Stimulated activated CD8-positive, alpha-beta memory T cell treated with anti-CD3 and anti-CD28 coated beads, Interleukin-2, amount 100 ng/mL, for 48 hours (primary cell): ENCODE results near the gene HAND1.

Experiments
- DNase-seq, 2 donors: peaks; one replicate each; pipeline ENCODE4 v3.0.0-alpha.2; 2020; ENCODE audit warnings: low read depth in 2 of 2

HAND1 gene

DNA sequence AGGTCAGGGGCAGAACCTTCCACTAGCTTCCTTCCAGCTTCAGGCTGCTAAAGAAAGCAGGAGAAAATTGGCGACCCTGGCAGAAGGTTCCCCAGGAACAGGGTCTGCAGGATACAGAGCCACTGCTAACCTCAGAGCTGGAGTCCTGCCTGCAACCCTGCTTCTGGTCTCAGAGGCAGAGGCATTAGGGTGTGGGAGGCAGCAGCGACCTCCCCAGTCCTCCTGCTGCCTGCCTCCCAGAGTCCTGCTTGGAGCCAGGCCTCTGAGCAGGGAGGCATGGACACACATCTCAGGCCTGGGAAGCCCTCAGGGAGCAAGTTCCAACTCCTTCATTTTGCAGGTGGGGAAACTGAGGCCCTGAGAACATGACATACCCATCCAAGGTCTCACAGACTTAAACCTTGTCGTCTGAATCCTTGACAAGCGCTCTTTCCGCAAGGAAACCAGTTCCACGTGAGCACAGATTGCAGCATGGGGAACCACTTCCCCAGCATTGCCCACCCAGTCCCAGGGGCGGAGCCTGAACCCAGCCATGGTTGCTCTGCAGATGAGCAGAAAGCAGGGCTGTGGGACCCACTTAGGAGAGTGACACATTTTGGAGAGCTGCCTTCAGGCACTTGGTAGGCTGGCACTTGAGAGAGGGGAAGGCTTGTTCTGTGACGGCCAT lies 28.2 kb upstream of the HAND1 start:
- DNase-seq: no peak

DNA sequence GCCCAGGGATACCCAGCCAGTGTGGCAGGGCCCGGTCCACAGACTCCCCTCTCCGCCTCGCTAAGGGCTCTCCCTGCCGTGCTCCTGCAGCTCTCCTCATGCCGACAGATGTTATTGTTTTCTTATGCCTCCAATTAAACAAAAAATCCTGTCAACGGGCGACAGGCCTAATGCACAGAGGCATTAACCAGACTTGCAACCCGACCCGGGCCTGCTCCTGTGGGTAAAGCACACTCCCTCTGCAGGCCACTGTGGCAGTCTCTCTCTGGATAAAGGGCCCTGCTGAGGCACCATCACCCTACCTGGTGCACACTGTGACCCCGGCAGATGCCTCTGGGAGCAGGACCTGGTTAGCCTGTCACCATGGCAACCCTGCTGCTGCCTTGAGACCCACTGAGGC lies 27.5 kb upstream of the HAND1 start:
- DNase-seq: no peak

DNA sequence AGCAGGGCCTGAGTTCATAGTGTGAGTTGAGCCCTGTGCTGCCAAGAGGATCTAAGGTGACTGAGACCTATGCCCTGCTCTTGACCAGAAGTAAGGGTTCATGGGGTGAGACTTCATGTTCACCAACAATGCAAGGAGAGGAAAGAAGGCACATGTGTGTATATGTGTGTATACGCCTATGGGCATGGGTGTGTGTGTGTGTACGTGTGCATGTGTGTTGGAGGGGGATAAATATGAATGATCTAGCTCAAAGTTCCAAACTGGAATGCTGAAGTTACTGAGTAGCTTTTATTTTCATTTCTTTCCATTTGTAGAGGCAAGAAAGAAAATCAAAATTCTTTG lies 25.6 kb upstream of the HAND1 start:
- DNase-seq: no peak

DNA sequence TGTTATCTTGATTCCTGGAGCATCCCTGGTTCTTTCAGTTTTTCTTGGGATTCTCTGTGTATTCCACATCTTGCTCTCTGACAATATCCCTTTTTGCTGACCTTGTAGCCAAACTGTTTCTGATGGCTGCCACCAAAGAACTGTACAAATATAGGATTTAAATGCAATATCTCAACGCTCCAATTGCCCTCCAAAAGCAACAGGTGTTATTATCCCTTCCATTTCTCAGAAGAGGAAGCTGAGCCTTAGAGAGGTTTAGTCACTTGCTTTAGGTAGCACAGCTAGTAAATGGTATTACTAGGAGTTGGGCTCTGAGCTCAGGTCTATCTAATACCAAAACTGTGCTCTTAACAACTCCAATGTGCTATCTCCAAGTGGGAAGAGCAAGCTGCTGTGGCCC lies 24.2 kb upstream of the HAND1 start:
- DNase-seq: no peak

DNA sequence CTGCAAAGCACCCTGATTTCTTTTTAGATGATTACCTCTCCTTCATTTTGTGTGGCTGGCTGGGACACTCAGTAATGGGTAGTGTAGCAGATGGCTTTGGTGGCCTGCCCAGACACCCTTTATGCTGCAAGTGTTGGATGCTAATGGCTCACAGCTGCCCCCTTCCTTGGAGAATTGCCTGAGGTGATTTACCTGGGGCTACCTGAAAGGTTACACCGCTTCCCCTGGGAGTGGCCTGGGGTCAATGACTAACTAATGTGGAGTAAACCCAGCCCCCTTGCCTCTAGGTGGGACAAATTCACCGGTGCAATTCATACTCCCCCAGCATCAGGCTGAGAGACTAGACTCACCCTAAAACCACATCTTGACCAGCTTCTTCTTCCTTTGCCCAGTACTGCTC lies 23.5 kb upstream of the HAND1 start:
- DNase-seq: no peak

DNA sequence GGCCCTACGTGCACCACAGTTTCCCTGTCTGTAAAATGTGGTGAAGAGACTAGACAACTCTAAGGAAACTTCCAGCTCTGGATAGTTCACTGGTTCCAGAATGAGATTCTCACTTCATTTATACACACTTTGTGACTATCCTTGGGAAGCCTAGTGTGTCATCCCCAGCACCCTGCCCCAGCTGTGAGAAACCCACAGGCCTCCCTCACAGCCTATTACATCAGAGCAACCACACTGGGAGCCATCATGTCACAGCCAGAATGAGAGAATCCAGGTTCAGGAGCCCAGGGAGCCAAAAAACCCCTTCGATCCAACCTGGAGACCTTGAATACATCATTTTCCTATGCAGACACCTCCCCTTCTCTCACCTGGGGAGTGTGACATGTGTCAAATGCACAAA lies 21.0 kb upstream of the HAND1 start:
- no peak for DNase-seq

DNA sequence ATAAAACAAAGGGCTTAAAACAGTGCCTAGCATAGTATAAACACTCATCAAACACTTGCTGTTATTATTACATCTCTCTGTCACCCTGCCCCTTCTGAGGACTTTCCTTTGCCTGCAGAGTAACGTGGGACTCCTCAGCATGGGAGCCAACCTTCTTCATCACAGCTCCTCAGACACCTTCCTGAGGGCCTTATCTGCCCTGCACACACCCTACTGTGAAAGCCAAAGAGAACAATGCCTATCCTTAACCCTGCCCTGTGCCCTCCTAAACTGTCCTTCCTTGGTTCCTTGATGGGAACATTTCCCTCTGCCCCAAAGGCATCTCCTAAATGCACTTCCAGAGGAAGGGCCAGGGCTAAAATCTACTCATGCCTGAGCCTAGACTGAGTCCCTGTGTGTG lies 20.6 kb upstream of the HAND1 start:
- DNase-seq: no peak

DNA sequence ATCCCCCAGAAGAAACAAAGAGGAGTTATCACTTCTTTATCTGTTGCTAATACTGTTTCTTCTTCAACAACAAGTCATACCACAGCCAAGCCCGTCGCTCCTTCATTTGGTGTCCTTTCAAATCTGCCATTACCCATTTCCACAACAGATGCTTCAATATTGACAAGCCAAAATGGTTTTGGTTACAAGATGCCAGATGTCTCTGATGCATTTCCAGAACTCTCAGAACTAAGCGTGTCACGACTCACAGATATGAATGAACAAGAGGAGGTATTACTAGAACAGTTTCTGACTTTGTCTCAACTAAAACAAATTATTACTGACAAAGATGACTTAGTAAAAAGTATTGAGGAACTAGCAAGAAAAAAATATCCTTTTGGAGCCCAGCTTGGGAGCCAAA lies 16.0 kb upstream of the HAND1 start:
- DNase-seq: no peak

DNA sequence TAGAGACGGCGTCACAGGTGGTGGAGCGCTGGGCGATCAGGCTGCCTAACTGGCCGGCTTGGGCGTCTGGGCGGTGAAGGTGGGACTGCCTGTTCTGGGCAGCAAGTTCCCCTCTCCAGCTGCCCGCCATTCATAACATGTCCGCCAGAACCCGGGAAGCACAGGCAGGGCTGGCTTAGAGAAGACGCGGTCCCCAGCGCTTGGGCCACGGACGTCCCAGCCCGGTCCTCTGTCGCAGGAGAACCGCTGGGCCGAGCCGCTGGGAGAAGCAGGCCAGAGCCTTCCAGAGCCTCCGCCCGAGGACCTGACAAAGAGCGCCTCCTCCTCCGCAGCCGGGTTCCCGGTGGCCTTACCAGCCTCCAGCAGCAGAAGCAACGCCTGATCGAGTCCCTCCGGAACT lies 15.2 kb upstream of the HAND1 start:
- DNase-seq: no peak

DNA sequence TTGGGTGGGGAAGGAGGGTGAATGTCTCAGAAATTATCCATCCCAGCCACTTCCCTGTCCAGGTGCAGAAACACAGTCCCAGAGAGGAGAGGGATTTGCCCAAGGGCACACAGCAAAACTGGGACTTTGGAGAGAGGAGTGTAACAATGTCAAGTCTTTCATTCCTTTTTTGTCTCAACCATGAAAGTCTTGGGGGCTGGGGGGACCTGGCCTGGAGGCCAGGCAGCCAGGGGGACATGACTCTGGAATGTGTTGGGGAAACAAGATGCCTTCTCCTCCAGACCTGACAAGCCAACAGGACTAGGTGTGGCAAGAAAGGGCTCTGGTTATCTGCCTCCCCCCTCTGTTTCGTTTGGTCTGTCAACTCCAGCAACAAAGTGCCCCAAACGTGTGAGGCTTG lies 13.9 kb upstream of the HAND1 start:
- no peak for DNase-seq

DNA sequence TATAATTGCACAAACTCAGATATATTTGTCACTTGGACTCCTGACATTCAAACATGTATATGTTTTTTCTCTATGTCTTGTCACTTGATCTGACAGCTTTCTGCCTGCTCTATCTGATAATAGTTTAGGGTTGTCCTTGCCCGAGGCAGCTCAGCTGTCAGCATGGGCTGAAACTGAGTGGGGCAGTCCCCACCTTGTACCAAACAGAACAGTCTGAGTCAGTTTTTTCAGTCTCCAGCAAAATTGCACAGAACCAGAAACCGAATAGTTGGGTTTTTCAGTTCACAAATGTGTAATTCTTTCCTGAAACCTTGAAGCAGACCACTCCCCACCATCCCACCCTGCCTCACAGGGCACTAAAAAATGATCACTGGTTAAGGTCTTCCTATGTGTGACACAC lies 9.5 kb upstream of the HAND1 start:
- DNase-seq: peak; percentile 43 to 45

DNA sequence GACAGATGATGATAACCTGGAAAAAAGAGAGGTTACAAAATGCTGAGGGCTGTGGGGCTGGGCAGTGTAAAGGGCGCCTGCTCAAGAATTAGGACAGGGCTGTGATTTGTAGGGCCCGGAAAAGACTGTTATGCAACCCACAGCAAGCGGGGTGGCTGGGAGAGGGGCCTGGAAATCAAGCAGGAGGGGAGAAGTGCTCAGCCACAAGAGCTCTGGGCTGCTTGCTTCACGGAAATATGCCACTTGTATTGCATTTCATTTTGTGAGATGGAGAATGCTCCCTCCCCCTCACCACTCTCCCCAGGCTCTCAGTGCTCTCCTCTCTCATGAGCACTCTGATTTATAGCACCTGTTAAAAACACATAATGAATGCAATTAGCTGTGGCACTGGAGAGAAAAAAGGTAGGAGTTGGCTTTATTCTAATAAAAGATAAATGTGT lies 8.4 kb upstream of the HAND1 start:
- DNase-seq: no peak

DNA sequence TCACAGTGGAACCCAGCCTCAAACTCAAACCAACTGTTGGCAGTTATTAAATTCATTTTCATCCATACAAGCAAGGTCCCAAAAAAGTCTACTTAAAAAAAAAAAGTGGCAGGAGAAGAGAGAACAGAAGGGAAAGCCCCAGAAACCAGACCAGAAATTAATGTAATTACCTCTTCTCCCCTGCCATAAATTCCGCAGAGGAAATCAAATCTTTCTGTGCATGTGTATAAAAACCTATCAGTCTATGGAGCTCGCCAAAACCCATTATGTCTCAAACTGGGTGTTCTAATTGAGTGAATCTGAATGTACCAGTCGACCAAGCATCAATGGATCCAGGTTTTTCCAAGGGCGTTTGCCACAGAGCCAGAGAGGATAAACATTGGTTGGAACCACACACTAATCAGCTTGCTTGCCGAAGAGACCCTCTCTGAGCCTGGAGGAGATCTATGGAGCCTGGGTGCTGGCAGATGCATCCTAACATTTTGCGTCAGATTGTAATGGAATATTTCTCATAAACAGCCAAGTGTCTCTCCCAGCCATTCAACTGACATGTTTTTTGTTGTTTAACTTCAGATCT lies 7.9 kb upstream of the HAND1 start:
- no peak for DNase-seq

DNA sequence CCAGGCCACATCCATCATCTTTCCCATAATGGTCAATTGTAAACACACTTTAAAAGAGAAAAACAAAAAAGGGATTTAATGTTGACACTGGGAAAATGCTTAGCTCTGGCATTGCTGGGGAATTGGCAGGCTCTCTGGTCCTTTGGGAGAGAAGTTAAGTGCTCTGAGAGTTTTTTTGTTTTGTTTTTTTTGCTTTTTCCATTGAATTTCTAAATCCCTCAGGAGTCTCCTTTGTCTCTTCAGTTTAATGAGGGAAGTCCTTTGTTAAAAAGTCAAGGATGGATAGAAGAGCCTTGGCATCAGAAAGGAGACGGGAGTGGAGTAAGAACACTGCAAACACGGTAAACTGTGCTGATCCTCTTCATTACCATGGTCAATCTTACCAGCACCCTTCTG lies 7.1 kb upstream of the HAND1 start:
- no peak for DNase-seq

DNA sequence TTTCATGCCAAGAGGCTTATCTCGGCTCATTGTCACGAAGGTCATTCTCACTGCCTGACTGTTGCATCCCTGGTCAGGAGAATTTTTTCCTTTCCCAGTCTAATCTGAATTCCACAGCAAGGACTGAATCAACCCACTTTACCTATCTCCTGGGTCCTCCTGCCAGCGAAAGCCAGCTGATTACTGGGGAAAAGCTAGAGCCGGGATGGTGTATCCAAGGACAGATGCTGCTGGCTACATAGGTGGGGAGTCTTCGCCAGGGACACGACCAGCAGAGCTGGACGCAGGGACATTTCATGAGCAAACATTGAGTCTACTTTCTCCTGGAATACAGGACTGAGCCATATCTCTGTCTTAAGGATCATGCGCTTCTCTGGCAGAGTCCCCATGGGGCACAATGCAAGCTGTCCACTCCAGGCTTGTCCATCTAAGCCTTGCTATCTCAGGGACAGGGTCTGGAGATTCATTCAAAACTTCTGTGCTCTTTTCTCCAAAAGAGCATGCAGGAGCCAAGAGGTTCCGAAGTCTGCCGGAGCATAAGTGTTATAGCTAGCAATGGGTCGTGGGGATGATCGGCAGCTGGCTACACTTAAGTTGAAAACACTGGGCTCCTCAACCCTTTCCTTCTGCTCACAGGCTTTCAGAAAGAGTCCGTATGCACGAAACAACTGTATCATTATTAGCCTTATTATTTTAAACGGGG lies 6.5 kb upstream of the HAND1 start:
- no peak for DNase-seq

DNA sequence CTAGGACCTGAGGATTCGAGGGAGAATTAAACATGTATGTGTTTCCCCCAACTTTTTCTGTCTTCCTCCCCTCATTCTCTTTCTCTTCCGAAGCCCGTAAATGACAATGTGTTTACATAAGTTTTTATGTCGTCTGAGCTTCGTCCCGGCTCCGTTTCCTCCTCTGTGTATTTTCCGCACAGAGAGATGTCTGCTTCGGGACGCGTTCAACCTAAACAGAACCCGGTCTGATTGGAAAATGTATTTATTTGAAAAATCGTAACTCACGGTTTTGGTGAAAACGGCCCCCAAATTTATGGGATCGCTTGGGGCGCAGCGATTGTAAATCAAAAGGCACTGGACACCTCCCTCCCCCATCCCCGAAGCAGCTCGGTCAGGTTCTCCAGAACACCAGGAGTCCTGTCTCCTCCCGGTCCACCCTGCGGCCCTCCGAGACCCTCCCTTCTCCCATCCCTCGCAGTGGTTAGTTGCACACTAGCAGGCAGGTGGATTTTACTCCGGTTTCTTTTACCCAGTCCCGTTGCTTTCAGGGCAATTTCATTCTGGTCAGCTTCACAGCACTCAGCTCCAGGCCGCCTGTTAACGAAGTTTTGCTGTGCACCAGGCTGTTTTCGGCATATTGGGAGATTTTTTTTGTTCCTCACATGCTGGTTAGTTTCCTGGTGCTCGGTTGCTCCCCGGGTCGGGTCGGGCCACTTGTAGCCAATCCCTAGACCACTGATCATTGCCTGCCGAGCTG lies 5.8 kb upstream of the HAND1 start:
- DNase-seq: no peak

DNA sequence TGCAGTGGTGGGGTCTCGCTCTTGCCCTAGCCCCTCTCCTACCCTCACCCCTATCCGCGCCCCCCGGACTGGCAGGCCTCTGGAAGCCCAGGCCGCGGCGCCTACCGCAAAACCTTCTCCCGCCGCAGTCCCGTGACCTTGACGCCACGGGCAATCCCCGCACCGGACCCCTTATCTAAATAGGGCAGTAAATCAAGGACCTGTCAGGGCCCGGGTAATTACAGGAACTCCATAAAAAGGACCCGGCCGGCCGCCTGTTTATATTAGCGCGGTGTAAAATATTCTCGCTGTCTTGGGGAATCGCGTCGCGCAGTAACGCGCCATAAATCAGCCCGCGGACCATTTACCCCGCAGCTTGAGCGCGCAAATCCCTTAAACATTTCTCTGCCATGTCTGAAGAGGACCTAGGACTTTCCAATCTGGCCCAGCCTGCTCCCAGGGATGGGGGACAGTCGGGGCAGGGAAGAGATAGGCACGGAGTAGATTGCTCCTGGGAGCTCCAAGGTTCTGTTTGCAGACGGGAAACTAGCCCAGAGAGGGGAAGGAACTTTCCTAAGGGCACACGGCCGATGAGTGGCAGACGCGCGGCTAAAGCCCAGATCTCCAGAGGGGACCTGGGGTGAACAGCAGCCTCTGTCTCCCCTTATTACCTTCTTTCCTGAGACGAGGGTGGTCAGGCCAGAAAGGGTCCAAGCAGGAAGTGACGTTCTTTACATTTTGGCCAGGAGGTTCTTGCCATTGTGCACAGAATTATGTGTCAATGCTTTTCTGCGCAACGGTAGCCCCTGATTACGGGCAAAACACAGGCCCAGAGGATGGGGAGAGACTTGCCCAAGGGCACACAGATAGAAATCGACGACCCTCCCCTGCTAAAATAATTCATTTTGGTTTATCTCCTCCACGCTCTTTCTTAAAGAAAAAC lies 4.8 kb upstream of the HAND1 start:
- DNase-seq: no peak

DNA sequence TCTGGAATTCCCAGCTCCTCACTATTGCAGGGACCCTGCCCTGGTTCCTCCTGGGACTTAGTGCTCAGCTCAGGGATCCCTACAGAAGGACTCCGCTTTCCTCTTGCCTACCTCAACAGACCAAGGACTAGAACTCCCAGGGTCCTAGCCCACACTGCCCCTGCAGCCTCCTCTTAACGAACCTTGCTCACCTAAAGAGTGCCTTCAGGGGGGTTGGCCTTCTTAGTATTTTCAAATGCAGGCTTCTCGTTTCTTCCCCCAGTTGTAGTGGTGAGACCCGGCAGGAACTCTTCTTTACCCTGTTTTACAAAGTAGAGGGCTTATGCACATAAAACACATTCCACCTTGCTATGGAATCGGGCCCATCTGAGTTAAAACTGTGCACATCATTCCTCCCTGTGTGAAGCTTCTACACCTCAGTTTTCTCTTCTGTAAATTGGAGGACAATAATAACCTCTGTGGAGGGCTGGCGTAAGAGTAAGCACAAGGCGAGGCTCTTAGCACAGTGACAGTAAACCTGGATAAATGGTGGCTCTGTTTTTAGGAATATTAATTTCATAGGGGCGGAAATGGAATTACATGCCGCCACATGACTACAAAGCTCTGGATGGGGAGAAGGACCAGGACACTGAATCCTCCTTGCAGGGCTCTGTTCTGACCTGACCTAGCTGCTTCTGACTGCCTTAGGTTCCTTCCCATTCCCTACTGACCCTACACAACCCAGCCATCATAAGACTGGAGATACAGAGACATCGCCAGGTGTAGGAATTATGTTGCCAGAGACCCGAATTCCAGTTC lies 3.8 kb upstream of the HAND1 start:
- no peak for DNase-seq

DNA sequence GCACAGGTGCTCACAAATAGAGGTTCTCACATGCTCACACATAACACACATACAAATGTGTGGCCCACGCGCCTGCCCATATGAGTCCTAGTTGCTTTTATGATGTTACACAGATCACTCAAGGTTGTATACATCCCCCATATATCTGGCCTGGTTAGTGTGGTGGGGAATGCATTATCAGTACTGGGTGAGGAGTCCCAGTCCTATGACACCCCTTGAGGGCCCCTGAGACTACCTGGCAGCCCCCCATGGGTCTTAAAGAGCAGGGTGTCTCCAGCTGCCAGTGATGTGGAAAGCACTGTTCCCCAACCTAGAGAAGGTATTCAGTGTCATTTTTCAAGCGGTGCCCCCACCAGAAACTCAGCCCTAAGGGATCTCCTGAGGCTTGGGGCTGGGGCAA lies 2.8 kb upstream of the HAND1 start:
- DNase-seq: no peak

DNA sequence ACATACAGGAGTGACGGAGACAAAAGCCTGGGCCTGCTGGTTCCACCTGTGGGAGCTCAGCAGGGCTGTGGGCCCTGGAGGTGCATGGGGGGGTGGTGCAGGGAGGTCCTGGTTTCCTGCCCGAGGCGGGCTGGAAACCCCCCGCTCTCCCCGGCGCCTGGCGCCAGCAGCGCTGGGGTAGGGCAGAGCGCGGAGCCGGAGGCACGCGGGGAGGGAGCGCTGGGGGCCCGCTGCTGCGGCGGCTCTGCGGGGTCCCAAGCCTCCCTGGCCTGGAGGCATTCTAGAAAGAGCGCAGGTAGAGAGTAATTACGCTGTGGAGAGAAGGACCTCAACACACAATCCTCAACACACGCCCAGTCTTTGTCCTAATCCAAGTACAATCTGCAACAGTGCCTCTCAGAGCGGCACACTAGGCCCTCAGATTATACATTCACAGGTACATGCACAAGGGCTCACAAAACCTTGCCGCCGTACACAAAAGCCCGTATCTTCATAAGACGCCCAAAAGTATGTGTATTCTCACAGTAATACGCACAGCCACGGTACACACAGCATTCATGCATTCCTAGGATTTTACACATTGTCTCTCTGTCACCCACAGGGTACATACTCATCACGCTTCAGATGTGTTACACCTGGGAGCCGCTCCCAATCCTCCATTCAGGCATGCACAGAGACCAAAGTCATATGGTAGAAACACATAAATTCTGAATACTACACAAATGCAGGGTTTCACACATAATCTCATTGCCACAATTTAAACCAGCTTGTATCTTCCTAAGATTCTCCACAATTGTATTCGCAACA lies 2.1 kb upstream of the HAND1 start:
- no peak for DNase-seq
